GM12878 (cell line): ENCODE measurements around the gene GRIK2. TPM values are rescaled to one million over a fixed set of nuclear protein-coding genes. Genes with fewer than 3 reads are reported as not detected.

Experiments
- ATAC-seq: fragments of 200-7000 bp; cut with Tn5 transposase; 3 replicates; pipeline ENCODE4 v1.9.1; 2020; ENCODE audit warnings: mild to moderate bottlenecking, moderate library complexity
- BruUV-seq: library from RNA; stranded (reverse); fragments of 400-500 nt; replicated peaks from 2 replicates; lab custom pipeline; 2021; lab: Mats Ljungman, UMichigan
- CTCF ChIA-PET: fragments of 300-600 bp; sonication (Branson Sonifier 250); formaldehyde crosslinking; extraction: SDS; loops from one replicate; lab custom pipeline; 2021; ENCODE audit warnings: inconsistent platforms; lab: Yijun Ruan, JAX
- POLR2A ChIA-PET: fragments of 350-600 bp; formaldehyde crosslinking; extraction: SDS; loops from one replicate; lab custom pipeline; 2021; ENCODE audit warnings: inconsistent platforms; lab: Charles Lee
- RAD21 ChIA-PET: fragments of 300-600 bp; sonication (Branson Sonifier 250); formaldehyde crosslinking; loops from one replicate; lab custom pipeline; 2023; ENCODE audit warnings: antibody characterized with exemption; ENCODE audit not compliant: unreplicated experiment; lab: Charles Lee
- SMC1A ChIA-PET: fragments of 300-600 bp; sonication (Branson Sonifier 250); formaldehyde crosslinking; loops from one replicate; lab custom pipeline; 2023; ENCODE audit not compliant: unreplicated experiment, uncharacterized antibody; lab: Charles Lee
- DNase-seq: peaks from one replicate; pipeline ENCODE4 v3.0.0-alpha.2; 2011; ENCODE audit warnings: low read depth, low spot score
- FAIRE-seq: peaks from 3 replicates; lab custom pipeline; 2011; peaks lifted over from hg19 to GRCh38; lab: Jason Lieb, UNC
- H2AFZ ChIP-seq: 2 replicates; pipeline ENCODE4 v1.6.0; 2011; ENCODE audit warnings: low read depth, low read length, control low read depth; ENCODE audit not compliant: control insufficient read depth
- H3K27ac ChIP-seq: 2 replicates; pipeline ENCODE4 v1.5.1; 2011; ENCODE audit warnings: control low read depth; ENCODE audit not compliant: control insufficient read depth, insufficient read depth
- H3K27me3 ChIP-seq, 2 experiments: replicated peaks in 1 of 2; 2 replicates each; pipeline versions ENCODE4 v1.6.0 to v1.6.1; 2011; ENCODE audit warnings: low read length in 1 of 2; ENCODE audit not compliant: control insufficient read depth in 2 of 2, insufficient read depth in 2 of 2
- H3K36me3 ChIP-seq, 2 experiments: 2 replicates each; pipeline ENCODE4 v1.5.1; 2011; ENCODE audit warnings: low read length in 1 of 2; ENCODE audit not compliant: control insufficient read depth in 2 of 2, insufficient read depth in 2 of 2
- H3K4me1 ChIP-seq: 2 replicates; pipeline ENCODE4 v1.6.1; 2011; ENCODE audit warnings: mild to moderate bottlenecking, low read length, moderate library complexity, mixed read lengths; ENCODE audit not compliant: control insufficient read depth, insufficient read depth
- H3K4me2 ChIP-seq: 2 replicates; pipeline ENCODE4 v1.6.0; 2011; ENCODE audit warnings: control low read depth; ENCODE audit not compliant: control insufficient read depth, insufficient read depth
- H3K4me3 ChIP-seq: fragments of 200-600 bp; sonication (generic); 2 replicates; pipeline ENCODE4 v1.5.1; 2016
- H3K79me2 ChIP-seq: 2 replicates; pipeline ENCODE4 v1.6.0; 2011; ENCODE audit warnings: low read length; ENCODE audit not compliant: control insufficient read depth, insufficient read depth
- H3K9ac ChIP-seq: 2 replicates; pipeline ENCODE4 v1.8.0; 2011; ENCODE audit warnings: low read length, control low read depth, mixed read lengths; ENCODE audit not compliant: control insufficient read depth, insufficient read depth
- H3K9me3 ChIP-seq: replicated peaks from 3 replicates; pipeline ENCODE4 v1.5.1; 2011; ENCODE audit warnings: mild to moderate bottlenecking, low read length; ENCODE audit not compliant: control insufficient read depth, insufficient read depth
- H4K20me1 ChIP-seq: 2 replicates; pipeline ENCODE4 v1.6.0; 2011; ENCODE audit not compliant: control insufficient read depth, insufficient read depth
- CHD4 ChIP-seq: fragments of 200-600 bp; sonication (generic); IDR thresholded peaks from 2 replicates; pipeline ENCODE4 v1.6.1; 2016; ENCODE audit warnings: mild to moderate bottlenecking
- HDAC6 ChIP-seq: fragments of 200-600 bp; sonication (generic); IDR thresholded peaks from one replicate; pipeline ENCODE4 v1.8.0; 2017; ENCODE audit warnings: antibody characterized with exemption; ENCODE audit not compliant: unreplicated experiment
- MEF2B ChIP-seq: fragments of 450-650 bp; IDR thresholded peaks from 2 replicates; pipeline ENCODE4 v1.6.1; 2018; ENCODE audit warnings: mild to moderate bottlenecking, moderate library complexity; ENCODE audit not compliant: partially characterized antibody, poor library complexity, severe bottlenecking
- NBN ChIP-seq: fragments of 450-650 bp; IDR thresholded peaks from 2 replicates; pipeline ENCODE4 v1.6.1; 2016
- POU2F2 ChIP-seq: IDR thresholded peaks from 3 replicates; pipeline ENCODE4 v1.6.1; 2011; ENCODE audit warnings: low read depth, mild to moderate bottlenecking, low read length, borderline replicate concordance
- RAD21 ChIP-seq: IDR thresholded peaks from 2 replicates; pipeline ENCODE4 v1.6.1; 2011; ENCODE audit warnings: mild to moderate bottlenecking, low read depth, low read length, moderate library complexity; ENCODE audit not compliant: insufficient read depth
- RELA ChIP-seq: fragments of 450-650 bp; IDR thresholded peaks from 2 replicates; pipeline ENCODE4 v1.8.0; 2014; ENCODE audit warnings: borderline replicate concordance; ENCODE audit not compliant: partially characterized antibody
- SIN3A ChIP-seq: IDR thresholded peaks from 2 replicates; pipeline ENCODE4 v1.6.1; 2012; ENCODE audit warnings: low read depth, low read length, improper control_type of control experiment
- SMAD1 ChIP-seq: fragments of 450-650 bp; IDR thresholded peaks from 2 replicates; pipeline ENCODE4 v1.6.1; 2018; ENCODE audit warnings: mild to moderate bottlenecking, low read depth; ENCODE audit not compliant: partially characterized antibody
- STAT3 ChIP-seq: IDR thresholded peaks from 2 replicates; pipeline ENCODE4 v1.6.1; 2011; ENCODE audit warnings: low read depth, low read length, improper control_type of control experiment
- ZNF274 ChIP-seq: IDR thresholded peaks from one replicate; pipeline ENCODE4 v1.8.0; 2011; ENCODE audit not compliant: insufficient read length, insufficient read depth
- WGBS: methylation state at CpG from one replicate; pipeline ENCODE4 v1.1.6; 2016; ENCODE audit warnings: low lambda C conversion rate; ENCODE audit not compliant: insufficient replicate concordance, insufficient coverage; ENCODE audit errors: missing lambda C conversion rate; 5-methylcytosine and 5-hydroxymethylcytosine counted together
- in situ Hi-C: fragments of 300-500 bp; cut with MboI; formaldehyde crosslinking; loops from 9 replicates; pipeline ENCODE4 v1.14.3; 2018; ENCODE audit warnings: mixed read lengths
- intact Hi-C: fragments of 100-400 bp; cut with micrococcal nuclease; formaldehyde crosslinking; loops from one replicate; pipeline ENCODE4 v1.14.2; 2022; ENCODE audit not compliant: unreplicated experiment
- polyA plus RNA-seq, 11 experiments: library from polyadenylated mRNA; depleted of rRNA in 4 of 11; unstranded in 6 of 11; stranded (reverse) in 5 of 11; fragments of >200 nt; fragmentation: Nextera tagmentation in 4 of 11; fragmentation: Illumina TruSeq in 1 of 11; extraction: Ambion mirVana in 4 of 11; extraction: Trizol in 1 of 11; gene quantifications; 1 replicate in 1 of 11; 2 replicates in 10 of 11; pipeline versions ENCODE4 v1.2.1 to v1.2.3, GENCODE V29; 2011 to 2016; ENCODE audit warnings: inconsistent platforms in 2 of 11, missing spikeins in 2 of 11, low read depth in 1 of 11
- total RNA-seq, 4 experiments: library from RNA; depleted of rRNA in 3 of 4; stranded (reverse); fragments of >200 nt in 3 of 4; fragmentation: Illumina TruSeq in 1 of 4; extraction: Trizol in 1 of 4; gene quantifications; 2 replicates each; pipeline versions ENCODE4 v1.2.1 to v1.2.3, GENCODE V29; 2013 to 2021
- TF ChIP-seq, protein P1 (sequence below): IDR thresholded peaks from 2 replicates; pipeline ENCODE4 v1.6.1; 2011; ENCODE audit warnings: borderline replicate concordance, low read depth, mild to moderate bottlenecking, moderate library complexity, low read length; ENCODE audit not compliant: insufficient read depth, poor library complexity, severe bottlenecking

GRIK2 gene
- total and polyA plus RNA-seq, 10 of the 15 experiments (the other 5 are each of a cell fraction or from before 2014, with no cell fraction given), result not detected

DNA sequence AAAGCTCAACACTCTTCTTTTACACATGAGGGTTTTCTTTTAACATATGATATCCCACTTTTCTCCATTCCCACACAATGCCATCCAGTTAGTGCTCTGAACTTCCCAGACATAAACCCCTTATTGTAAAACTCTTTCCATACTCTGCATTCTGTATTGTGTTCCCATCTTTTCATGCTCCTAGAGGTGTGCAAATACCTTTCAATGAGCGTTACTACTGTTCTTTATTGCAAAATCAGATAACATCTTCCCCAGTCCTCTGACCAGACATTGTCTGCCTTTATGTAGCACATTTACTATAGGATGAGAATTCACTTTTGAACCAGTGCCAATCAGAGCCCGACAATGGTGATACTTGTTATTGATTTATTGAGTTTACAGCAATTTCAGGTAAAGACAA lies 296.2 kb downstream of the GRIK2 start:
- WGBS, result 0% methylated on average over 2 of the region's 2 CpGs
- H3K79me2 ChIP-seq, result no peaks in the 10 kb centered on the region
- H2AFZ ChIP-seq, result no peak overlapping the region
- CTCF ChIA-PET, result no interaction called here
- RAD21 ChIA-PET, result no interaction called here
- H3K9ac ChIP-seq, result no peak overlapping the region
- FAIRE-seq (no peak), ATAC-seq (no peak), DNase-seq (no peak)
- no peaks in the 10 kb centered on the region for H4K20me1 ChIP-seq
- POLR2A ChIA-PET, result no interaction called here
- H3K4me1 ChIP-seq, result no peaks in the 10 kb centered on the region
- in situ Hi-C loops (no loop called here), intact Hi-C loops (no loop called here)
- no peak overlapping the region for H3K4me2 ChIP-seq
- H3K4me3 ChIP-seq, result no peak overlapping the region
- H3K27me3 ChIP-seq, result no peaks in the 10 kb centered on the region
- H3K36me3 ChIP-seq, result no peaks in the 10 kb centered on the region
- H3K27ac ChIP-seq, result no peak overlapping the region
- BruUV-seq, result no TSS peak
- SMC1A ChIA-PET, result interaction anchor here (1.2 kb wide), 1 partner anchor 18 kb away, joined by 3 read pairs; no protein-coding TSS in a partner anchor
- TF ChIP-seq NBN (no peak), POU2F2 (no peak), CHD4 (no peak), ZNF274 (no peak), MEF2B (no peak), RELA (no peak), RAD21 (no peak), STAT3 (no peak), SMAD1 (no peak), SIN3A (no peak), HDAC6 (no peak)
- TF ChIP-seq, protein P1, sequence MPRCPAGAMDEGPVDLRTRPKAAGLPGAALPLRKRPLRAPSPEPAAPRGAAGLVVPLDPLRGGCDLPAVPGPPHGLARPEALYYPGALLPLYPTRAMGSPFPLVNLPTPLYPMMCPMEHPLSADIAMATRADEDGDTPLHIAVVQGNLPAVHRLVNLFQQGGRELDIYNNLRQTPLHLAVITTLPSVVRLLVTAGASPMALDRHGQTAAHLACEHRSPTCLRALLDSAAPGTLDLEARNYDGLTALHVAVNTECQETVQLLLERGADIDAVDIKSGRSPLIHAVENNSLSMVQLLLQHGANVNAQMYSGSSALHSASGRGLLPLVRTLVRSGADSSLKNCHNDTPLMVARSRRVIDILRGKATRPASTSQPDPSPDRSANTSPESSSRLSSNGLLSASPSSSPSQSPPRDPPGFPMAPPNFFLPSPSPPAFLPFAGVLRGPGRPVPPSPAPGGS, result no peak
- H3K9me3 ChIP-seq, result no peaks in the 10 kb centered on the region
